Measurements from ENCODE around the gene BRD3. TPM values are rescaled to one million over a fixed set of nuclear protein-coding genes. Genes with fewer than 3 reads are reported as not detected.

Gene BRD3
- total RNA-seq, 1 donor from 2014 or later, result 4.5 TPM

DNA sequence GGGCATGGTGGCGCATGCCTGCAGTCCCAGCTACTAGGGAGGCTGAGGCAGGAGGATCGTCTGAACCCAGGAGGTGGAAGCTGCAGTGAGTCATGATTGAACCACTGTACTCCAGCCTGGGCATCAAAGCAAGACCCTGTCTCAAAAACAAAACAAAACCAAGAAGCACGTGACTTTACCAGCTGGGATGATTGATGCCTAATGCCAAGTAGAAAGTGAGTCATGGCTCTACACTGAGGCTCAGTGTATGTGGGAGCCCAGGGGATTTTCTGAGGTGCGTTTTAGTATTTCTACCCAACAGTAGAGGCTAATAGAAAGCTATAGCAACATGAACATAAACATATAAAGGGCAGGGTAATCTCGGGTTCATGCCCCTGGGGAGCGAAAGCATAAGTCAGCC lies 56.4 kb downstream of the BRD3 start:
- Histone ChIP-seq H3K27me3 (ENCODE audit: control insufficient read depth, insufficient read depth, low read length) (no peaks in the 10 kb centered on the region), H3K4me3 (ENCODE audit: low read depth, low read length) (no peak overlapping the region), H3K36me3 (ENCODE audit: control insufficient read depth, insufficient read depth, low read length) (no peaks in the 10 kb centered on the region)
- FAIRE-seq, result no peak
- DNase-seq (ENCODE audit: low read depth), result no peak
- TF ChIP-seq CTCF (IDR thresholded peaks at IDR 0.05; ENCODE audit: insufficient read depth, low read length, severe bottlenecking), result no peak

DNA sequence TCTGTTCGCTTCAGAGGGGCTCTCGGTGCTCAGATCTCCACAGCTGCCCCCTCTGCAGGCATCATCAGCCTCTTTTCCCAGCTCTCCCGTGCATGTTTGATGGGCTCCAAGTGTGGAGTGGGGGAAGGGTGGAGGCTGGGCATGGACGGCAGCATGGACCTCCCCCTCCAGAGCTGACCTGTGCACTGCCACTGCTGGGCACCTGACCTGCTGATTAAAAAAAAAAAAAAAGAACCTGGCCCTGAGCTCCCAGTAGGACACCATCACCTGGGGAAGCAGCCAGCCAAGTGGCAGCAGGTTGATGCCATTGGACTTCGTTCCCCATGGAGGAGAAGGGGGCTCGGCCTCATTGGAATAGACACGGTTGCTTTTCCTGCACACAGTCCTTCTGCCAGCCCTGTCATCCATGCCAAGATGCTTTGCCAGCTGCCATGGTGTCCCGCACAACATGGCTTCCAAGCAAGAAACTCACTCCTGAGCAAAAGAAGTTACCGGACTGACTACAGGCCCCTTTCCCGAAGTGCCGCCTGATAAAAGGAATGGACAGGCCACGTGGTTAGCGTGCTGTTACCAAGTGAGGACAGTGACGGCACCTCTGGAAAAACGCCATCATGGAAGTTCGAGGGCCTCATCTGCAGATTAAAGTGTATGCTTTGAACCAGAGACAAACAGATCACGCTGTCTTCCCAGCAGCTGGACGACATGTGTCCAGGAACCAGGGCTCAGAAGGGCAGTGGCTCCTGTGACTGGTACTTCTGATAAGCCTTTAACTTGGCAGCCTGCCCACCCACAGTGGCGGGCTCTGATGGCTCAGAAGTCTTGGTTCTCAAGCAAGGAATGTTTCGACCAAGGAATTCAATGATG lies 57.3 kb downstream of the BRD3 start:
- H3K27me3 ChIP-seq (ENCODE audit: control insufficient read depth, insufficient read depth, low read length), result no peaks in the 10 kb centered on the region
- no peak for TF ChIP-seq CTCF (IDR thresholded peaks at IDR 0.05; ENCODE audit: insufficient read depth, low read length, severe bottlenecking)
- DNase-seq (ENCODE audit: low read depth) (no peak), FAIRE-seq (no peak)
- H3K4me3 ChIP-seq (ENCODE audit: low read depth, low read length), result no peak overlapping the region
- H3K36me3 ChIP-seq (ENCODE audit: control insufficient read depth, insufficient read depth, low read length), result no peaks in the 10 kb centered on the region

- DNase-seq (ENCODE audit: low read depth) (no peak), FAIRE-seq (no peak)
- TF ChIP-seq CTCF (IDR thresholded peaks at IDR 0.05; ENCODE audit: insufficient read depth, low read length, severe bottlenecking), result no peak
- no peaks in the 10 kb centered on the region for H3K36me3 ChIP-seq (ENCODE audit: control insufficient read depth, insufficient read depth, low read length)
- H3K27me3 ChIP-seq (ENCODE audit: control insufficient read depth, insufficient read depth, low read length), result no peaks in the 10 kb centered on the region
- H3K4me3 ChIP-seq (ENCODE audit: low read depth, low read length), result no peak overlapping the region
Observed at GRCh38 chr9:134007571-134007970, 60.3 kb downstream of the BRD3 start.

DNA sequence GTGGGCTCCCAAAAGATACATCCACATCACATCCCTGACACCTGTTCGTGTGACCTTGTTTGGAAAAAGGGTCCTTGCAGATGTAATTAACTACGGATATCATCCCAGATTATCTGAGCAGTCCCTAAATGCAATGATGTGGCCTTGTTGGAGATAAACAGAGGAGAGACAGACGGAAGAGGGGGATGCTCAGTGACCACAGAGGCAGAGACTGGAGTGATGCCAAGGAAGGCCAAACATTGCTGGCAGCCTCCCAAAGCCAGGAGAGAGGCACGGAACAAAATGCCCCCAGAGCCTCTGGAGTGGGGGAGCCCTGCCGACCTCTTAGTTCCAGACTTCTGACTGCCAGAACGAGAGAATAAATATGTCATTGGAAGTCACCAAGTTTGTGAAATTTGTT lies 60.7 kb downstream of the BRD3 start:
- no peak for DNase-seq (ENCODE audit: low read depth)
- Histone ChIP-seq H3K36me3 (ENCODE audit: control insufficient read depth, insufficient read depth, low read length) (no peaks in the 10 kb centered on the region), H3K4me3 (ENCODE audit: low read depth, low read length) (no peak overlapping the region), H3K27me3 (ENCODE audit: control insufficient read depth, insufficient read depth, low read length) (no peaks in the 10 kb centered on the region)
- TF ChIP-seq CTCF (IDR thresholded peaks at IDR 0.05; ENCODE audit: insufficient read depth, low read length, severe bottlenecking), result no peak
- no peak for FAIRE-seq

GRCh38 chr9:134005381-134005780 lies 62.4 kb downstream of the BRD3 start:
- H3K27me3 ChIP-seq (ENCODE audit: control insufficient read depth, insufficient read depth, low read length), result no peaks in the 10 kb centered on the region
- no peaks in the 10 kb centered on the region for H3K36me3 ChIP-seq (ENCODE audit: control insufficient read depth, insufficient read depth, low read length)
- DNase-seq (ENCODE audit: low read depth), result no peak
- TF ChIP-seq CTCF (IDR thresholded peaks at IDR 0.05; ENCODE audit: insufficient read depth, low read length, severe bottlenecking), result no peak
- H3K4me3 ChIP-seq (ENCODE audit: low read depth, low read length), result no peak overlapping the region
- FAIRE-seq, result no peak

DNA sequence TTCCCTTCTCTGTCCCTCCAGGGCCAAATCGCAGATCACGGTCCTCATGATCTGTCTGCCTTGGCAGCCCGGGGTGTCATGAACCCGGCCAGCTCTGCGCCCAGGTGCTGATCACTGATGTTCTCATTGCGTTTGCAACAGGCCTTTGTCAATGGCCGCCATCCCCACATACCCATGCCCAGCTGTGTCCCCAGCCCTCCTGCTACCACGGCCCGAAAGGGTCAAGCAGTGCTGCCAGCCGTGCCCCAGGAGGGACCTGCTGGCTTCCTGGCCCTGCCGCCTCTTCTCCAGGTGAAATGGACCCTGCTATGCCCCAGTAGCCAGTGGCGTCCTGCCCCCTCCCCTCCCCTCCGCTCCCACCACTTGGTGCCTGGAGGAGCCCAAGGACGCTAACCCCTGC lies 62.9 kb downstream of the BRD3 start:
- Histone ChIP-seq H3K4me3 (ENCODE audit: low read depth, low read length) (no peak overlapping the region), H3K36me3 (ENCODE audit: control insufficient read depth, insufficient read depth, low read length) (no peaks in the 10 kb centered on the region), H3K27me3 (ENCODE audit: control insufficient read depth, insufficient read depth, low read length) (no peaks in the 10 kb centered on the region)
- TF ChIP-seq CTCF (IDR thresholded peaks at IDR 0.05; ENCODE audit: insufficient read depth, low read length, severe bottlenecking), result no peak
- no peak for FAIRE-seq
- DNase-seq (ENCODE audit: low read depth), result no peak

All from bronchial epithelial cell (primary cell).